ES-I3 (cell line): ENCODE results near the gene ZYG11A.
"Not testable (repeated sequence)": the region's sequence is repeated elsewhere in the genome, so short reads cannot be mapped to it uniquely, and the experiment has no call there.

Source experiments
- H3K36me3 ChIP-seq: 2 replicates; pipeline ENCODE4 v1.6.1; 2013; ENCODE audit warnings: mild to moderate bottlenecking, low read length, control low read depth, moderate library complexity; ENCODE audit not compliant: insufficient read depth
- H3K4me1 ChIP-seq: 2 replicates; pipeline ENCODE4 v1.6.1; 2013; ENCODE audit warnings: mild to moderate bottlenecking, control low read depth, low read length; ENCODE audit not compliant: insufficient read depth
- H3K9ac ChIP-seq: 2 replicates; pipeline ENCODE4 v1.6.1; 2013; ENCODE audit warnings: low read depth, mild to moderate bottlenecking, low read length, moderate library complexity
- H3K9me3 ChIP-seq: 2 replicates; pipeline ENCODE4 v1.6.1; 2013; ENCODE audit warnings: mild to moderate bottlenecking, low read length, moderate library complexity; ENCODE audit not compliant: control insufficient read depth, insufficient read depth

The ZYG11A gene

DNA sequence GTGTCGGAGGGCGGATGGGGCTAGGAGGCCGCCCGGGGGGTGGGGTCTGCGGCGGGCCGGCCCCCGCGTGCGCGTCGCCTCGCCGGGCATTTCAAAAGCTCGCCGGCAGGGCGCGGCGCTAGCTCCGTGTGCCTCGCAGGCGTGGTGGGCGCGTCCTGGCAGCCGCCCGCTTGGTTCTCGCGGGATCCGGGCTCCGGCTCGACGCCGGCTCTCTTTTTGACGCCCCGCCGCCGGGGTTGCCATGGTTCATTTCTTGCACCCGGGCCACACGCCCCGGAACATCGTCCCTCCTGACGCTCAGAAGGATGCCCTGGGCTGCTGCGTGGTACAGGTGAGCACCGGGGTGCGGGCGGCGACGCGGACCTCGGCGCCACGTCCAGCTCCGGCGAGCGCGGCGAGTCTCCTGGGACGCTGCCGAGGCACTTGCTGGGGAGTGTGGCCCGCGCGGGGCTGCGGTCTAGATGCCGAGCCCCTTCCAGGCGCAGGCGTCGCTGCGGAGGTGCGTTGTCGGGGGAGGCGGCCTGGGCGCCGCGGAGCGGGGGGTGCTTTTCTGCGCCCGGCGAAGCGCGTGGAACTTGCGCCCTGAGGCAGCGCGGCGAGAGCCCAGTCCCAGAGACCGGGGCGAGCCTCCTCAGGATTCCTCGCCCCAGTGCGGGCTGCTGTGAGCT, at the start of gene ZYG11A:
ZYG11A (plus strand) TSS at position 118 of the 668 bp plus-strand sequence; CDS start at position 242, 124 bp downstream.
- Histone ChIP-seq H3K9me3 (no peaks in the 10 kb centered on the region), H3K9ac (peak within 1 kb of the TSS; percentile 99), H3K4me1 (no peaks in the 10 kb centered on the region), H3K36me3 (no peaks in the 10 kb centered on the region)

- not testable (repeated sequence) for H3K9ac ChIP-seq, H3K4me1 ChIP-seq, H3K9me3 ChIP-seq, H3K36me3 ChIP-seq
These were observed 48.8 kb upstream of the ZYG11A start for GRCh38 chr1:52793717-52794116.

DNA sequence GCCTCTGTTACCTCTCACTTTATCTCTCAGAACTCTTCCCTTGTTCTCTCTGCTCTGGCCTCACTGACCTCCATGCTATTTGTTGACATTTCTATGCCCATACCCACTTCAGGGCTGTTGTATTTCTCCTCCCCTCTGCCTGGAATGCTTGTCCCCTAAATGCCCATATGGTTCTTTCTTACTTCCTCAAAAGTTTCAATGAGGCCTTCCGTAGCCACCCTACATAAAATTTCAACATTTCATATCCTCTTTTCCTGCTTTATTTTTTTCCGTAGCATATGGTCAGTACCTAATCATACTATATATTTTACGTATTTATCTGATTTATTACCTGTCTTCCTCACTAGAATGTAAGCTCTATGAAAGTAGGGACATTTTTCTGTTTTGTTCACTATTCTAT, 47.1 kb upstream of the ZYG11A start:
- no peaks in the 10 kb centered on the region for H3K36me3 ChIP-seq
- no peaks in the 10 kb centered on the region for H3K4me1 ChIP-seq
- H3K9me3 ChIP-seq: no peaks in the 10 kb centered on the region
- no peak overlapping the region for H3K9ac ChIP-seq

- Histone ChIP-seq H3K4me1 (no peaks in the 10 kb centered on the region), H3K9ac (no peak overlapping the region), H3K36me3 (no peaks in the 10 kb centered on the region), H3K9me3 (no peaks in the 10 kb centered on the region)
These were observed 44.2 kb upstream of the ZYG11A start for GRCh38 chr1:52798331-52798730.

GRCh38 chr1:52801011-52801410, 41.5 kb upstream of the ZYG11A start:
- Histone ChIP-seq H3K9me3 (no peaks in the 10 kb centered on the region), H3K36me3 (no peaks in the 10 kb centered on the region), H3K4me1 (no peaks in the 10 kb centered on the region), H3K9ac (no peak overlapping the region)

- H3K9ac ChIP-seq, H3K36me3 ChIP-seq, H3K9me3 ChIP-seq, H3K4me1 ChIP-seq: not testable (repeated sequence)
These were observed 38.5 kb upstream of the ZYG11A start for GRCh38 chr1:52804083-52804482.

DNA sequence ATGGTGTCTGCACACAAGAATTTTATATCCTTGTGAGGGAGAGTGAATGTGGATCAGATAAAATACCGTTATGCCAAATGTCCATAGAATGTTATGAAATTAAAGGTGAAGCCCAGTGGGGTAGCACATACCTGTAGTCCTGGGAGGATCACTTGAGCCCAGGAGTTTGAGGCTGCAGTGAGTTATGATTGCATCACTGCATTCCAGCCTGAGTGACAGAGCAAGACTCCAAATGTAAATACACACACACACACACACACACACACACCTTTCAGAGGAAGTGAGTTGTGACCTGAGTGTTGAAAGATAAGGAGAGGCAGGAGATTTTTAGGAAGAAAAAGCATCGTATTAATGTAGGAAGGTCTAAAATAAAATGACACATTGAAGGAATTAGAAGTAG, 28.1 kb upstream of the ZYG11A start:
- Histone ChIP-seq H3K36me3 (no peaks in the 10 kb centered on the region), H3K9ac (no peak overlapping the region), H3K4me1 (no peaks in the 10 kb centered on the region), H3K9me3 (no peaks in the 10 kb centered on the region)

GRCh38 chr1:52820830-52821229, 21.7 kb upstream of the ZYG11A start:
- H3K9me3 ChIP-seq, H3K4me1 ChIP-seq, H3K9ac ChIP-seq, H3K36me3 ChIP-seq: not testable (repeated sequence)

DNA sequence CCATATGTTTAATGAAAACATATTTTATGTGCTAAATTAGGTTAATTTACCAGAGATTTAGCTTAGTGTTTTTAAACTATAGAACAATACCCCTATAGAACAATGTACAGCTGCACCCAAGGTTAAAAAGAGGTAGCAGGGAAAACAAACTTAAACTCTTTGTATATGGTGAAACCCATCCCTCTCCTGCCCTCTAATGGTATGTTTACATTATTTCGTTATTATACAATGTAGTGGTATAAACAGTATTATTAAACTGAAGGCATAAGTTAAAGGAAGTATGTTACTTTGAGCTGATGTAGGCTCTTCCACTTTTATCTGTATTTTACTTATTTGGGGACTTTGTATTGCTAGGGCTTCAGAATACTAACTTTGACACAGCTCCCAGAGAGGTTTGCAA, 16.7 kb upstream of the ZYG11A start:
- Histone ChIP-seq H3K9me3 (no peaks in the 10 kb centered on the region), H3K36me3 (peaks cover 3% of the 10 kb centered on the region; the same call in 1 of the 2 replicates), H3K4me1 (no peaks in the 10 kb centered on the region), H3K9ac (no peak overlapping the region)

DNA sequence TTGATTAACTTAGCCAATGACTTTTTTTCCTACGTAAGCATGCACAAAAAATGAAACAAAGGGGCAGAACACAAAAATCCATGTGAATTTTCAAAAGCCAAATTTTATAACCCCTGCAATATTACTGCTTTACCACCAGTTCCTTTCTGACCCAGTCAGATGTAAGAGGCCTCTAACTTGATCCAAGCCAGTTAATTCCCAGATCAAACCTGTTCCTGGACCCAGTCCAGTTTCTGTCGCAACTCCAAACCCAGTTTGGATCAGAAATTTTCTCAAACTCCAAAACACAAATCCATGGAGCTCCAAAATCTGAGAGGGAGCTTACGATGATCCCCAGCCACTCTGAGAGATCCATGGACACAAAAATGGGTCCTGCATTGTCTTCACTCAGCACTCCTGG, 7.8 kb upstream of the ZYG11A start:
- peaks cover 22% of the 10 kb centered on the region for H3K4me1 ChIP-seq
- no peaks in the 10 kb centered on the region for H3K9me3 ChIP-seq
- H3K9ac ChIP-seq: no peak overlapping the region
- H3K36me3 ChIP-seq: no peaks in the 10 kb centered on the region

DNA sequence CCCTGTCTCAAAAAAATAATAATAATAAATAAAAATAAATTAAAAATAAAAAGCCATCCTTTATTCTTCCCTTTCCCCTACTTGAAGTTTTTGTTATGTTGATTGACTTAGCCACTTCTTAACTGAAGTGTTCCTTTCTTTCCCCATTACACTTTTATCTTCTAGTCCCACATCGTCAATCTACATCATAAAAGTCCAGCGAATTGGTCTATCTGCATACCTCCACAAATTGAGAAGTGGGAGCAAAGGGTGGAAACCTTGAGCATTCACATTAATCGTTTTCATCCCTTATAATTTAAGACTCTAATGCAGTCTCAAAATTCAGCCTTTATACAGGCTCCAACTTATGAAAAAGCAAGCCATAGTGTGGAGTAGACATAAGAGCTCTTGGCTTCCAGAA, 6.5 kb upstream of the ZYG11A start:
- no peaks in the 10 kb centered on the region for H3K9me3 ChIP-seq
- H3K9ac ChIP-seq: no peak overlapping the region; the same call in 1 of the 2 replicates
- H3K36me3 ChIP-seq: no peaks in the 10 kb centered on the region
- H3K4me1 ChIP-seq: peaks cover 22% of the 10 kb centered on the region

DNA sequence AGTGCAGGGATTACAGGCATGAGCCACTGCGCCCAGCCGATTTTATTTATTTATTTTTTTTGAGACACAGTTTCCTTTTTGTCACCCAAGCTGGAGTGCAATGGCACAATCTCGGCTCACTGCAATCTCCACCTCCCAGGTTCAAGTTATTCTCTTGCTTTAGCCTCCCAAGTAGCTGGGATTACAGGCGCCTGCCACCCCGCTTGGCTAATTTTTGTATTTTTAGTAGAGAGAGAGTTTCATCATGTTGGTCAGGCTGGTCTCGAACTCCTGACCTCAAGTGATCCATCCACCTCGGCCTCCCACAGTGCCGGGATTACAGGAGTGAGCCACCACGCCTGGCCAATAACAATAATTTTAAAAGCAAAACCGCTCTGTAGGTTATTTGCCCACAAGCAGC, 3.4 kb upstream of the ZYG11A start:
- not testable (repeated sequence) for H3K9me3 ChIP-seq, H3K9ac ChIP-seq, H3K36me3 ChIP-seq
- H3K4me1 ChIP-seq: peaks cover 15% of the 10 kb centered on the region

DNA sequence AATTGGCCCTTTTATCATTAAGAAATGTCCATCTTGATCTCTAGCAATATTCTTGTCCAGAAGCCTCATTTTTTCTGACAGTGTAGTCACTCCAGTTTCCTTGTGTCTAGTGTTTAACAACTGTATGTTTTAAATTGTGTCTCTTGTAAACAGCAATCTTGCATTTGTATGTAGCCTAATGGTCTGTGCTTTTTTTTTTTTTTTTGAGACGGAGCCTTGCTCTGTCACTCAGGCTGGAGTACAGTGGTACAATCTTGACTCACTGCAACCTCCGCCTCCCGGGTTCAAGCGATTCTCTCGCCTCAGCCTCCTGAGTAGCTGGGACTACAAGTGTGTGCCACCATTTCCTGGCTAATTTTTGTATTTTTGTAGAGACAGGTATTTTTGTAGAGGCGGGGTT, 2.6 kb downstream of the ZYG11A start:
- H3K36me3 ChIP-seq, H3K9ac ChIP-seq: not testable (repeated sequence)

GRCh38 chr1:52848423-52848822, 5.9 kb downstream of the ZYG11A start:
- H3K4me1 ChIP-seq: no peaks in the 10 kb centered on the region
- no peaks in the 10 kb centered on the region for H3K9me3 ChIP-seq
- H3K9ac ChIP-seq: no peak overlapping the region
- H3K36me3 ChIP-seq: no peaks in the 10 kb centered on the region

More for the DNA sequence above, 2.6 kb downstream of the ZYG11A start:
- not testable (repeated sequence) for H3K4me1 ChIP-seq, H3K9me3 ChIP-seq

DNA sequence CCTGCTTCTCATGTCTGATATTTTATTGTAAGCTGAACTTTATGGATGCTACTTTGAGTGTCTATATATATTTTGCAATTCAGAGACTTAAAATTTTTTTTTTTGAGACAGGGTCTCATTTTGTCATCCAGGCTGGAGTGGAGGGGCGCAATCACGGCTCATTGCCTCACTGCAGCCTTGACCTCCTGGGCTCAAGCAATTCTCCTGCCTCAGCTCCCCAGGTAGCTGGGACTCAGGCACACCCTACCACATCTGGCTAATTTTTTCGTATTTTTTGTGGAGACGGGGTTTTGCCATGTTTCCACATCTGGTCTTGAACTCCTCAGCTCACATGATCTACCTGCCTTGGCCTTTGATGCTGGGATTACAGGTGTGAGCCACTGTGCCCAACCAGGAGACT, 8.4 kb downstream of the ZYG11A start:
- no peaks in the 10 kb centered on the region for H3K4me1 ChIP-seq
- H3K9ac ChIP-seq: no peak overlapping the region
- no peaks in the 10 kb centered on the region for H3K9me3 ChIP-seq
- no peaks in the 10 kb centered on the region for H3K36me3 ChIP-seq

DNA sequence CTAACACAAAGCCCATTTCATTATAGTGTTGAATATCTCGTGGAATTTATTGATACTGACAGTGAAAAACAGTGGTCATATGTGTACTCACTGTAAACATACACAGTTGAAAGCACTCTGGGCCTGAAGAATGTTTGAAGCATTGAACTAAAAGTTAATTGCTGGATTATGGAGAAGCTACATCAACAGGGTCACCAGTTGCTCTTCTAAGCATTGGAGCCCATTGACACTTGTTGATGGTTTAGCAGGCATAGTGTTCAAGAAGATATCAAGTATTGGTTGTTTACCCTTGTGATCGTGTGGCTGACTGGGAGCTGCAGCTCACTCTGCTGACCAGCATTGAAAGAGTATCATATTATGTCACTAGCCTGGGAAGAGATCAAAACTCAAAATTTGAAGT, 10.3 kb downstream of the ZYG11A start:
- H3K36me3 ChIP-seq: no peaks in the 10 kb centered on the region; the same call in 1 of the 2 replicates
- no peaks in the 10 kb centered on the region for H3K9me3 ChIP-seq
- no peaks in the 10 kb centered on the region for H3K4me1 ChIP-seq
- H3K9ac ChIP-seq: no peak overlapping the region
